Type B pancreatic cell (in vitro differentiated cells): ENCODE data around the gene HRK. TPM values are rescaled to one million over a fixed set of nuclear protein-coding genes. Genes with fewer than 3 reads are reported as not detected.
A peak's percentile ranks its signal among the peaks of the same experiment; 100 is the strongest.

Experiments used
- DNase-seq: peaks from one replicate; pipeline ENCODE4 v3.0.0; 2021; ENCODE audit warnings: mixed read lengths; ENCODE audit not compliant: unreplicated experiment; ENCODE audit errors: extremely low spot score
- H3K27ac Mint-ChIP-seq: 2 replicates; pipeline ENCODE4 v1.8.0; 2021; ENCODE audit warnings: mild to moderate bottlenecking, mixed read lengths
- H3K27me3 Mint-ChIP-seq: 2 replicates; pipeline ENCODE4 v1.8.0; 2021; ENCODE audit warnings: mixed read lengths
- H3K36me3 Mint-ChIP-seq: 2 replicates; pipeline ENCODE4 v1.8.0; 2021; ENCODE audit warnings: mixed read lengths
- H3K4me1 Mint-ChIP-seq: one replicate; pipeline ENCODE4 v1.8.0; 2021; ENCODE audit warnings: mixed read lengths; ENCODE audit not compliant: unreplicated experiment
- H3K4me3 Mint-ChIP-seq: 2 replicates; pipeline ENCODE4 v1.8.0; 2021; ENCODE audit warnings: mild to moderate bottlenecking, mixed read lengths
- H3K9me3 Mint-ChIP-seq: 2 replicates; pipeline ENCODE4 v1.8.0; 2021; ENCODE audit warnings: mixed read lengths
- total RNA-seq: library from RNA; stranded (reverse); gene quantifications from 2 replicates; pipeline ENCODE4 v1.2.1, GENCODE V29; 2021; ENCODE audit warnings: low replicate concordance
- TF ChIP-seq, protein P1 (sequence below): fragments of 200-600 bp; sonication (generic); conservative IDR thresholded peaks from 2 replicates; pipeline ENCODE4 v1.5.0; 2021; ENCODE audit warnings: antibody characterized with exemption, mild to moderate bottlenecking

The HRK gene
- total RNA-seq, 1 donor from 2014 or later = 1.9 TPM

DNA sequence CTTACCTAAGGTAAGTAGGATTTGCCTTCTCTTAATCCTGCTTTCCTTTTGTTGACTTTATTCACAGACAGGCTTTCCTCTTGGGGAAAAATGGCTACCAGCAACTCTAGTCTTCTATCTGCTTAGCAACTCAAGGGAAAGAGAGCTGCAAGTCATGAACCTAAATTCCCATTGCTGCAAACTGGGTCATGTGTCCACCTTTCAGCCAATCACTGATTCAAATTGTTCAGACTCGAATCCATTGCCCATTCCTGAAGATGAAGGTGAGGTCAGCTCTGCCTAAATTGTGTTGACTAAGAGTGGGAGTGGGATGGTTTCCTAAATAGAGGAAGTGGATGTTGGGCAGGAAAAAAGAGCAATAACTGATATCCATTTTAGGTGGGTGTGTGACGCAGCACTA lies 37.2 kb upstream of the HRK start:
- Mint-ChIP-seq H3K9me3 (no peaks in the 10 kb centered on the region), H3K4me3 (no peak overlapping the region), H3K27ac (peak overlapping the region; percentile 52), H3K27me3 (no peaks in the 10 kb centered on the region), H3K36me3 (peaks cover 27% of the 10 kb centered on the region), H3K4me1 (peaks cover 60% of the 10 kb centered on the region)
- TF ChIP-seq, protein P1, sequence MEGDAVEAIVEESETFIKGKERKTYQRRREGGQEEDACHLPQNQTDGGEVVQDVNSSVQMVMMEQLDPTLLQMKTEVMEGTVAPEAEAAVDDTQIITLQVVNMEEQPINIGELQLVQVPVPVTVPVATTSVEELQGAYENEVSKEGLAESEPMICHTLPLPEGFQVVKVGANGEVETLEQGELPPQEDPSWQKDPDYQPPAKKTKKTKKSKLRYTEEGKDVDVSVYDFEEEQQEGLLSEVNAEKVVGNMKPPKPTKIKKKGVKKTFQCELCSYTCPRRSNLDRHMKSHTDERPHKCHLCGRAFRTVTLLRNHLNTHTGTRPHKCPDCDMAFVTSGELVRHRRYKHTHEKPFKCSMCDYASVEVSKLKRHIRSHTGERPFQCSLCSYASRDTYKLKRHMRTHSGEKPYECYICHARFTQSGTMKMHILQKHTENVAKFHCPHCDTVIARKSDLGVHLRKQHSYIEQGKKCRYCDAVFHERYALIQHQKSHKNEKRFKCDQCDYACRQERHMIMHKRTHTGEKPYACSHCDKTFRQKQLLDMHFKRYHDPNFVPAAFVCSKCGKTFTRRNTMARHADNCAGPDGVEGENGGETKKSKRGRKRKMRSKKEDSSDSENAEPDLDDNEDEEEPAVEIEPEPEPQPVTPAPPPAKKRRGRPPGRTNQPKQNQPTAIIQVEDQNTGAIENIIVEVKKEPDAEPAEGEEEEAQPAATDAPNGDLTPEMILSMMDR = no peak
- no peak for DNase-seq

DNA sequence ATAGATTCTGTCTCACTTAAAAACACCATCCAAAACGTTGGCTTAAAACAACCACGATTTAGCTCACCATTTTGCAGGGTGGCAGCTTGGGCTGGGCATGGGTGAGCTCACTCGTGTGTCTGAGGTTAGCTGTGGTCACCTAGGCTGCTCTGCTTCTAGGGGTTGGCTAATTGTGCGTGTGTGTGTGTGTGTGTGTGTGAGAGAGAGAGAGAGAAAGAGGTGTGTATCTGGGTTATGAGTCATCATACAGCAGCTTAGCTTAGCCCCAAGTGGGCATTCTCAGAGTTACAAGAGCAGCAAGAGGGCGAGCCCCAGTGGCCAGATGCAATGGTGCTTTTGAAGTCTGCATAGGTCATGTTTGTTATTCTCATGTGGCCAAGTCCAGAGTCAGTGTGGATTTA lies 35.5 kb upstream of the HRK start:
- Mint-ChIP-seq H3K9me3 (no peaks in the 10 kb centered on the region), H3K27me3 (no peaks in the 10 kb centered on the region), H3K36me3 (peaks cover 27% of the 10 kb centered on the region), H3K27ac (peak overlapping the region; percentile 95), H3K4me3 (peak overlapping the region; percentile 69), H3K4me1 (peaks cover 60% of the 10 kb centered on the region)
- TF ChIP-seq, protein P1 = peak; percentile 18
- DNase-seq = no peak

DNA sequence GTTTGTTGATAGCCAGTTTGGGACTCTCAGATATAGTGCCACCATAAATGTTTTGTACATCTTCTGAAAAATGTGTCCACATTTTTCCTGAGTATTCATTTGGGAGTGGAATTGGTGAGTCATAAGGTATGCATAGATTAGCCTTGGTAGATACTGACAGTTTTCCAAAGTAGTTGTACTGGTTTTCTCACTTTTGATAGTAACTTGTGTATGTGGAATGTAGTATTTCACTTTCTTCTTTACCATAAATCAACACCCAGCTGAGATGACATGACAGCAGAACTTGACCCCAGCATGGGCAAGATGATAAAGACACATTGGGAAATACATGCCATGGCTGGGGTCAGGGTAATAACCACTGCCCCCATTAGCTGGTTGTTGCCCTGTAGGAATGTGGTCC lies 34.9 kb upstream of the HRK start:
- DNase-seq = no peak
- Mint-ChIP-seq H3K27me3 (no peaks in the 10 kb centered on the region), H3K9me3 (no peaks in the 10 kb centered on the region), H3K4me1 (peaks cover 60% of the 10 kb centered on the region), H3K27ac (peak overlapping the region; percentile 95), H3K4me3 (peak overlapping the region; percentile 69), H3K36me3 (peaks cover 24% of the 10 kb centered on the region)
- TF ChIP-seq, protein P1 = no peak

DNA sequence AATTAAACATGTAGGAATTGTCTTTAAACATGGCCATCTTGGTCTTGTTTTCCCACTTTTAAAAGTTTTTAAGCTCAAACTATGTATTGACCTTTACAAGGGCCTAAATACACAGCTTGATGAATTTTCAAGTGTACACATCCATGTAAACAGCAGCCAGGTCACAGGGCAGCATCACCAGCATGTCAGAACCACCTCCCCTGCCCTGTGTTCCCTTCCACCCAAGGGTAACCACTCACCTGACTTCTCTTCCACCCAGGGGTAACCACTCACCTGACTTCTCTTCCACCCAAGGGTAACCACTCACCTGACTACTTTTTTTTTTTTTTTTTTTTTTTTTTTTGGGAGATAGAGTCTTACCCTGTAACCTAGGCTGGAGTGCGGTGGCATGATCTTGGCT lies 34.1 kb upstream of the HRK start:
- Mint-ChIP-seq H3K9me3 (no peaks in the 10 kb centered on the region), H3K4me3 (peak overlapping the region; percentile 75), H3K36me3 (peaks cover 19% of the 10 kb centered on the region), H3K27me3 (no peaks in the 10 kb centered on the region), H3K27ac (peak overlapping the region; percentile 95), H3K4me1 (peaks cover 56% of the 10 kb centered on the region)
- TF ChIP-seq, protein P1 = no peak
- DNase-seq = no peak

DNA sequence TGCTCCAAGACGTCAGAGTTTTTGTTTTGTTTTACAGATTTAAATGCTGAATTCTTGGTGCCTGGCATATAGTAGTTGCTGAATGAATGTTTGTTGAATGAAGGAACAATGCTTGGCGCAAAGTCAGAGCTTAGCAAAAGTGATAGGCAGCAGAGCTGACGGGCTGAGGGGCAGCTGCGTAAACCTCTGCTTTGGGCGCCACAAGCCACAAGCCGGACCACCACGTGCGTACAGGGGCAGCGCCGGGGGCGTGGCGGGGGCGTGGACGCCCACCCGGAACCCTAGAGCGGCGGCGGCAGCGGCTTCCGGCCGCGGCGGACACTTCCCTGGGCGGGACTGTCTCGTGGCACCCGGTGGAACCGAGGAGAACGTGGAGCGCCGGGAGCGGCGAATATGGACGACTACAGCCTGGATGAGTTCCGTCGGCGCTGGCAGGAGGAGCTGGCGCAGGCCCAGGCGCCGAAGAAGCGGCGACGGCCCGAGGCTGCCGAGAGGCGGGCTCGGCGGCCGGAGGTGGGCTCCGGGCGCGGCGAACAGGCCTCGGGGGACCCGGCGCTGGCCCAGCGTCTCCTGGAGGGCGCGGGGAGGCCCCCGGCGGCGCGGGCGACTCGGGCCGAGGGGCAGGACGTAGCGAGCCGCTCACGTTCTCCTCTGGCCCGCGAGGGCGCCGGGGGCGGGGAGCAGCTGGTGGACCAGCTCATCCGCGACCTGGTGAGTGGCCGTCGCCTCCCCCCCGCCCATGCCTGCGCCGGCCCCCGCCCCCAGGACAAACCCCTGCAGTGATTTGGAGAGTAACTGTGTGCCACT lies 29.6 kb upstream of the HRK start, which contains the start of gene FBXW8:
TSS of gene FBXW8 (plus strand) at position 306 of the 807 bp plus-strand sequence. CDS start at position 394, 88 bp downstream.
- peak; percentile 85 for DNase-seq
- H3K9me3 Mint-ChIP-seq = no peaks in the 10 kb centered on the region
- peaks cover 5% of the 10 kb centered on the region for H3K27me3 Mint-ChIP-seq
- TF ChIP-seq, protein P1 = no peak
- peak within 1 kb of the TSS; percentile 81 for H3K27ac Mint-ChIP-seq
- peak within 1 kb of the TSS; percentile 90 for H3K4me3 Mint-ChIP-seq
- H3K4me1 Mint-ChIP-seq = peaks cover 18% of the 10 kb centered on the region
- peaks cover 8% of the 10 kb centered on the region for H3K36me3 Mint-ChIP-seq
